Measurements from ENCODE around the gene GMPPA. TPM values are rescaled to one million over a fixed set of nuclear protein-coding genes. Genes with fewer than 3 reads are reported as not detected.

GMPPA gene
- total and polyA plus RNA-seq, 9 of the 15 experiments (the other 6 are each of a cell fraction or from before 2014, with no cell fraction given) = 7.0 to 101 (median 66.7) TPM

- TF ChIP-seq MCM7 (IDR thresholded peaks at IDR 0.05) (no peak), JUN (IDR thresholded peaks at IDR 0.05; ENCODE audit: borderline replicate concordance, low read depth, low read length) (no peak; the same call in 1 of the 2 replicates), JUN (CRISPR knock-in tag; IDR thresholded peaks at IDR 0.05; ENCODE audit: borderline replicate concordance) (no peak), ARID2 (IDR thresholded peaks at IDR 0.05) (no peak), HLTF (IDR thresholded peaks at IDR 0.05) (peak; percentile 70; the same call in 1 of the 2 replicates), MIER1 (IDR thresholded peaks at IDR 0.05; ENCODE audit: low read depth) (no peak), TOE1 (IDR thresholded peaks at IDR 0.05; ENCODE audit: borderline replicate concordance) (peak; percentile 76), TOE1 (CRISPR knock-in tag; IDR thresholded peaks at IDR 0.05; ENCODE audit: borderline replicate concordance, low read depth) (no peak), HDAC3 (IDR thresholded peaks at IDR 0.05; ENCODE audit: borderline replicate concordance, partially characterized antibody) (no peak), ZNF3 (CRISPR knock-in tag; IDR thresholded peaks at IDR 0.05) (no peak), CEBPG (CRISPR knock-in tag; IDR thresholded peaks at IDR 0.05) (no peak), CEBPG (tag; conservative IDR thresholded peaks at IDR 0.05 in 1 of 2, IDR thresholded peaks at IDR 0.05 in 1 of 2) (no peak), ETV6 (IDR thresholded peaks at IDR 0.05; ENCODE audit: borderline replicate concordance in 1 of 2, low read depth in 2 of 2, low read length in 1 of 2) (no peak), ETV6 (CRISPR knock-in tag; IDR thresholded peaks at IDR 0.05; ENCODE audit: borderline replicate concordance) (no peak), RAD51 (IDR thresholded peaks at IDR 0.05; ENCODE audit: borderline replicate concordance, low read depth) (peak; percentile 49; the same call in 1 of the 2 replicates), THRAP3 (IDR thresholded peaks at IDR 0.05; ENCODE audit: borderline replicate concordance) (no peak), NKRF (IDR thresholded peaks at IDR 0.05; ENCODE audit: borderline replicate concordance) (peak; percentile 60; the same call in 1 of the 2 replicates), ZNF41 (CRISPR knock-in tag; conservative IDR thresholded peaks at IDR 0.05) (no peak)
- TF ChIP-seq, protein P1, sequence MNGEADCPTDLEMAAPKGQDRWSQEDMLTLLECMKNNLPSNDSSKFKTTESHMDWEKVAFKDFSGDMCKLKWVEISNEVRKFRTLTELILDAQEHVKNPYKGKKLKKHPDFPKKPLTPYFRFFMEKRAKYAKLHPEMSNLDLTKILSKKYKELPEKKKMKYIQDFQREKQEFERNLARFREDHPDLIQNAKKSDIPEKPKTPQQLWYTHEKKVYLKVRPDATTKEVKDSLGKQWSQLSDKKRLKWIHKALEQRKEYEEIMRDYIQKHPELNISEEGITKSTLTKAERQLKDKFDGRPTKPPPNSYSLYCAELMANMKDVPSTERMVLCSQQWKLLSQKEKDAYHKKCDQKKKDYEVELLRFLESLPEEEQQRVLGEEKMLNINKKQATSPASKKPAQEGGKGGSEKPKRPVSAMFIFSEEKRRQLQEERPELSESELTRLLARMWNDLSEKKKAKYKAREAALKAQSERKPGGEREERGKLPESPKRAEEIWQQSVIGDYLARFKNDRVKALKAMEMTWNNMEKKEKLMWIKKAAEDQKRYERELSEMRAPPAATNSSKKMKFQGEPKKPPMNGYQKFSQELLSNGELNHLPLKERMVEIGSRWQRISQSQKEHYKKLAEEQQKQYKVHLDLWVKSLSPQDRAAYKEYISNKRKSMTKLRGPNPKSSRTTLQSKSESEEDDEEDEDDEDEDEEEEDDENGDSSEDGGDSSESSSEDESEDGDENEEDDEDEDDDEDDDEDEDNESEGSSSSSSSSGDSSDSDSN (IDR thresholded peaks at IDR 0.05; ENCODE audit: borderline replicate concordance in 1 of 2, low read depth in 2 of 2, low read length in 2 of 2) = peak in 1 of 2 experiments; percentile 49; a peak in 2 of 4 replicates
- TF ChIP-seq, protein P2, sequence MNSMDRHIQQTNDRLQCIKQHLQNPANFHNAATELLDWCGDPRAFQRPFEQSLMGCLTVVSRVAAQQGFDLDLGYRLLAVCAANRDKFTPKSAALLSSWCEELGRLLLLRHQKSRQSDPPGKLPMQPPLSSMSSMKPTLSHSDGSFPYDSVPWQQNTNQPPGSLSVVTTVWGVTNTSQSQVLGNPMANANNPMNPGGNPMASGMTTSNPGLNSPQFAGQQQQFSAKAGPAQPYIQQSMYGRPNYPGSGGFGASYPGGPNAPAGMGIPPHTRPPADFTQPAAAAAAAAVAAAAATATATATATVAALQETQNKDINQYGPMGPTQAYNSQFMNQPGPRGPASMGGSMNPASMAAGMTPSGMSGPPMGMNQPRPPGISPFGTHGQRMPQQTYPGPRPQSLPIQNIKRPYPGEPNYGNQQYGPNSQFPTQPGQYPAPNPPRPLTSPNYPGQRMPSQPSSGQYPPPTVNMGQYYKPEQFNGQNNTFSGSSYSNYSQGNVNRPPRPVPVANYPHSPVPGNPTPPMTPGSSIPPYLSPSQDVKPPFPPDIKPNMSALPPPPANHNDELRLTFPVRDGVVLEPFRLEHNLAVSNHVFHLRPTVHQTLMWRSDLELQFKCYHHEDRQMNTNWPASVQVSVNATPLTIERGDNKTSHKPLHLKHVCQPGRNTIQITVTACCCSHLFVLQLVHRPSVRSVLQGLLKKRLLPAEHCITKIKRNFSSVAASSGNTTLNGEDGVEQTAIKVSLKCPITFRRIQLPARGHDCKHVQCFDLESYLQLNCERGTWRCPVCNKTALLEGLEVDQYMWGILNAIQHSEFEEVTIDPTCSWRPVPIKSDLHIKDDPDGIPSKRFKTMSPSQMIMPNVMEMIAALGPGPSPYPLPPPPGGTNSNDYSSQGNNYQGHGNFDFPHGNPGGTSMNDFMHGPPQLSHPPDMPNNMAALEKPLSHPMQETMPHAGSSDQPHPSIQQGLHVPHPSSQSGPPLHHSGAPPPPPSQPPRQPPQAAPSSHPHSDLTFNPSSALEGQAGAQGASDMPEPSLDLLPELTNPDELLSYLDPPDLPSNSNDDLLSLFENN (IDR thresholded peaks at IDR 0.05; ENCODE audit: low read depth in 2 of 2, low read length in 2 of 2) = no peak; a peak in 1 of 4 replicates
Measured at GRCh38 chr2:219498280-219499057, at the start of gene GMPPA (continued).

All from K562 (cell line).